C4-2B (cell line): Measurements from ENCODE around the gene SOBP.
"Not testable (repeated sequence)": the region's sequence is repeated elsewhere in the genome, so short reads cannot be mapped to it uniquely, and the experiment has no call there.

ENCODE experiments used
- H3K27ac ChIP-seq: fragments of 450-650 bp; 2 replicates; pipeline ENCODE4 v1.5.1; 2017
- CTCF ChIP-seq: fragments of 450-650 bp; conservative IDR thresholded peaks from 2 replicates; pipeline ENCODE4 v1.5.1; 2017; ENCODE audit warnings: mild to moderate bottlenecking
- ZFX ChIP-seq: fragments of 450-650 bp; IDR thresholded peaks from 2 replicates; pipeline ENCODE4 v1.6.1; 2017

Gene SOBP

GRCh38 chr6:107550241-107550840 is 60.4 kb downstream of the SOBP start:
- H3K27ac ChIP-seq = no peak overlapping the region
- TF ChIP-seq ZFX (no peak), CTCF (no peak)

- no peak overlapping the region for H3K27ac ChIP-seq
- TF ChIP-seq ZFX (no peak), CTCF (no peak)
These were observed 61.0 kb downstream of the SOBP start for GRCh38 chr6:107550906-107551305.

GRCh38 chr6:107553121-107553520 is 63.2 kb downstream of the SOBP start:
- not testable (repeated sequence) for H3K27ac ChIP-seq

- TF ChIP-seq CTCF (no peak), ZFX (no peak)
- no peak overlapping the region for H3K27ac ChIP-seq
These were observed 64.4 kb downstream of the SOBP start for GRCh38 chr6:107554326-107554725.

- no peak for TF ChIP-seq ZFX
- TF ChIP-seq CTCF = no peak
- H3K27ac ChIP-seq = no peak overlapping the region
These were observed 65.0 kb downstream of the SOBP start for GRCh38 chr6:107554918-107555317.

GRCh38 chr6:107555449-107555848 is 65.5 kb downstream of the SOBP start:
- H3K27ac ChIP-seq = no peak overlapping the region
- TF ChIP-seq ZFX (no peak), CTCF (no peak)

- TF ChIP-seq CTCF = no peak
- TF ChIP-seq ZFX = no peak
- H3K27ac ChIP-seq = no peak overlapping the region
These were observed 66.2 kb downstream of the SOBP start for GRCh38 chr6:107556082-107556481.

- TF ChIP-seq ZFX (no peak), CTCF (no peak)
- no peak overlapping the region for H3K27ac ChIP-seq
These were observed 67.8 kb downstream of the SOBP start for GRCh38 chr6:107557698-107558097.
